HG03354 (cell line): ENCODE measurements around the gene PRAMEF11.

Experiments used
- ATAC-seq: cut with Tn5 transposase; IDR thresholded peaks from one replicate; pipeline ENCODE4 v1.9.1; 2021; ENCODE audit warnings: mild to moderate bottlenecking; ENCODE audit not compliant: unreplicated experiment, poor library complexity, severe bottlenecking

PRAMEF11 gene

GRCh38 chr1:12775443-12775842, 55.8 kb downstream of the PRAMEF11 start:
- ATAC-seq = no peak

- no peak for ATAC-seq
These were observed 56.3 kb downstream of the PRAMEF11 start for GRCh38 chr1:12774801-12775345.
